ENCODE results near the gene ATP2A3.

DNA sequence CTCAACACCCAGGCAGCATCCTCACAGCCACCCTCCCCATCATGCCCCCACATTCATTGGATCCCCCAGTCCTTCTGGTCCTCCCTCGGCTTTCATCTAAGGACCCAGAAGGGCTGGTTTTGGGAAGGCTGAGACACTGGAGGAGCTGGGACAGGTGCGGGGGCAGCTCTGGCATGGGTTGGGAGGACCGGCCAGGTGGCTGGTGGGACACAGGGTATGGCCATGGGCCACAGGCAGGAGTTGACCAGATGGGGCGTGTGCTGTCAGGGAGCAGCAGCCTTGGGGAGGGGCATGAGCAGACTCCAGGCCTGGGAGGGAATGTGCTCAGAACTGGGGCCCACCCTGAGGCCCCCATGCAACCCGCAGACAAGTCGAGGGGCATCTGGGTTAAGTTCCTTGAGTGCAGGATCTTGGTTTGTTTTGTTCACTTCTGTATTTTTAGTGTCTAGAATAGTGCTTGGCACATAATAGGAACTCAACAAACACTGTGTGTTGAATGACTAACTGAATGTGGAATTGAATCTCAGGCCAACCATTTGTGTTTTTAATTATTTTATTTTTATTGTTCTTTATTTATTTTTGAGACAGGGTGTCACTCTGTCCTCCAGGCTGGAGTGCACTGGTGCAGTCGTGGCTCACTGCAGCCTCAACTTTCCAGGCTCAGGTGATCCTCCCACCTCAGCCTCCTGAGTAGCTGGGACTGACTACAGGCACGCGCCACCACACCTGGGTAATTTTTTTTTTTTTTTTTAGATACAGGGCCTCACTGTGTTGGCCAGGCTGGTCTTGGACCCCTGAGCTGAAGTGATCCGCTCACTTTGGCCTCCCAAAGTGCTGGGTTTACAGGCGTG lies 53.6 kb downstream of the ATP2A3 start:
- TF ChIP-seq, protein P1, sequence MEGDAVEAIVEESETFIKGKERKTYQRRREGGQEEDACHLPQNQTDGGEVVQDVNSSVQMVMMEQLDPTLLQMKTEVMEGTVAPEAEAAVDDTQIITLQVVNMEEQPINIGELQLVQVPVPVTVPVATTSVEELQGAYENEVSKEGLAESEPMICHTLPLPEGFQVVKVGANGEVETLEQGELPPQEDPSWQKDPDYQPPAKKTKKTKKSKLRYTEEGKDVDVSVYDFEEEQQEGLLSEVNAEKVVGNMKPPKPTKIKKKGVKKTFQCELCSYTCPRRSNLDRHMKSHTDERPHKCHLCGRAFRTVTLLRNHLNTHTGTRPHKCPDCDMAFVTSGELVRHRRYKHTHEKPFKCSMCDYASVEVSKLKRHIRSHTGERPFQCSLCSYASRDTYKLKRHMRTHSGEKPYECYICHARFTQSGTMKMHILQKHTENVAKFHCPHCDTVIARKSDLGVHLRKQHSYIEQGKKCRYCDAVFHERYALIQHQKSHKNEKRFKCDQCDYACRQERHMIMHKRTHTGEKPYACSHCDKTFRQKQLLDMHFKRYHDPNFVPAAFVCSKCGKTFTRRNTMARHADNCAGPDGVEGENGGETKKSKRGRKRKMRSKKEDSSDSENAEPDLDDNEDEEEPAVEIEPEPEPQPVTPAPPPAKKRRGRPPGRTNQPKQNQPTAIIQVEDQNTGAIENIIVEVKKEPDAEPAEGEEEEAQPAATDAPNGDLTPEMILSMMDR (IDR thresholded peaks at IDR 0.05), result no peak
- no peak for TF ChIP-seq POLR2A (IDR thresholded peaks at IDR 0.05)
